OCI-LY1 (cell line): Measurements from ENCODE around the gene INSRR.

Experiments
- H2AFZ ChIP-seq: fragments of 200-600 bp; sonication (generic), shearing (Covaris generic); 2 replicates; pipeline ENCODE4 v1.6.0; 2014; ENCODE audit warnings: antibody characterized with exemption, mild to moderate bottlenecking, low read length
- H3F3A ChIP-seq: fragments of 200-600 bp; sonication (generic), shearing (Covaris generic); 2 replicates; pipeline ENCODE4 v1.6.0; 2014; ENCODE audit warnings: mild to moderate bottlenecking, antibody characterized with exemption, low read length, moderate library complexity; ENCODE audit not compliant: insufficient read depth
- H3K27ac ChIP-seq: fragments of 200-600 bp; sonication (generic); 2 replicates; pipeline ENCODE4 v1.5.1; 2014; ENCODE audit warnings: low read length, mixed run types, mild to moderate bottlenecking, low read depth; ENCODE audit not compliant: poor library complexity, severe bottlenecking
- H3K27me3 ChIP-seq: fragments of 200-600 bp; sonication (generic); 2 replicates; pipeline ENCODE4 v1.6.0; 2014; ENCODE audit warnings: antibody characterized with exemption, mild to moderate bottlenecking, low read length, moderate library complexity; ENCODE audit not compliant: insufficient read depth
- H3K36me3 ChIP-seq: fragments of 200-600 bp; sonication (generic); 2 replicates; pipeline ENCODE4 v1.6.1; 2014; ENCODE audit warnings: mild to moderate bottlenecking, antibody characterized with exemption, low read length, moderate library complexity, mixed read lengths; ENCODE audit not compliant: insufficient read depth
- H3K4me1 ChIP-seq: fragments of 200-600 bp; sonication (generic); 2 replicates; pipeline ENCODE4 v1.5.1; 2014; ENCODE audit warnings: mild to moderate bottlenecking, low read length, moderate library complexity; ENCODE audit not compliant: insufficient read depth, severe bottlenecking
- H3K4me2 ChIP-seq: fragments of 200-600 bp; sonication (generic), shearing (Covaris generic); 2 replicates; pipeline ENCODE4 v1.6.1; 2014; ENCODE audit warnings: low read length
- H3K4me3 ChIP-seq: fragments of 200-600 bp; sonication (generic); 2 replicates; pipeline ENCODE4 v1.5.1; 2014; ENCODE audit warnings: low read length, low read depth, mild to moderate bottlenecking, mixed read lengths; ENCODE audit not compliant: poor library complexity, severe bottlenecking
- H3K79me2 ChIP-seq: fragments of 200-600 bp; shearing (Covaris generic); 2 replicates; pipeline ENCODE4 v1.6.1; 2016; ENCODE audit warnings: mixed run types, low read length, mixed read lengths; ENCODE audit not compliant: insufficient read depth
- H3K9ac ChIP-seq: fragments of 200-600 bp; sonication (generic), shearing (Covaris generic); 2 replicates; pipeline ENCODE4 v1.6.1; 2014; ENCODE audit warnings: mild to moderate bottlenecking, low read length, mixed read lengths
- H3K9me2 ChIP-seq: fragments of 200-600 bp; sonication (generic), shearing (Covaris generic); 2 replicates; pipeline ENCODE4 v1.6.1; 2014; ENCODE audit warnings: low read depth, mild to moderate bottlenecking, low read length, mixed read lengths
- H3K9me3 ChIP-seq: fragments of 200-600 bp; shearing (Covaris generic); 2 replicates; pipeline ENCODE4 v1.6.1; 2014; ENCODE audit warnings: low read length, mixed read lengths
- H4K20me1 ChIP-seq: fragments of 200-600 bp; sonication (generic), shearing (Covaris generic); 2 replicates; pipeline ENCODE4 v1.6.0; 2016; ENCODE audit warnings: mild to moderate bottlenecking, low read length; ENCODE audit not compliant: insufficient read depth
- EZH2 ChIP-seq: fragments of 200-600 bp; sonication (generic), shearing (Covaris generic); IDR thresholded peaks from 2 replicates; pipeline ENCODE4 v1.8.0; 2017; ENCODE audit warnings: borderline replicate concordance, mixed run types, mild to moderate bottlenecking, antibody characterized with exemption, low read length, moderate library complexity, mixed read lengths
- TF ChIP-seq, protein P1 (sequence below): fragments of 200-600 bp; sonication (generic), shearing (Covaris generic); IDR thresholded peaks from 2 replicates; pipeline ENCODE4 v1.5.1; 2017; ENCODE audit warnings: mild to moderate bottlenecking, antibody characterized with exemption, low read length, moderate library complexity, mixed read lengths

INSRR gene

GRCh38 chr1:156880473-156880872 lies 21.6 kb upstream of the INSRR start:
- Histone ChIP-seq H2AFZ (no peak overlapping the region), H3K9me2 (no peaks in the 10 kb centered on the region), H3K4me2 (no peak overlapping the region), H3K4me3 (no peak overlapping the region), H4K20me1 (no peaks in the 10 kb centered on the region), H3K79me2 (no peaks in the 10 kb centered on the region), H3K4me1 (no peaks in the 10 kb centered on the region), H3K9ac (no peak overlapping the region), H3K27me3 (0 out of 2 replicates have a peak, but pooled peaks cover 7% of the 10 kb centered on the region), H3F3A (no peaks in the 10 kb centered on the region), H3K27ac (no peak overlapping the region), H3K9me3 (no peaks in the 10 kb centered on the region), H3K36me3 (no peaks in the 10 kb centered on the region)
- no peak for TF ChIP-seq EZH2
- TF ChIP-seq, protein P1, sequence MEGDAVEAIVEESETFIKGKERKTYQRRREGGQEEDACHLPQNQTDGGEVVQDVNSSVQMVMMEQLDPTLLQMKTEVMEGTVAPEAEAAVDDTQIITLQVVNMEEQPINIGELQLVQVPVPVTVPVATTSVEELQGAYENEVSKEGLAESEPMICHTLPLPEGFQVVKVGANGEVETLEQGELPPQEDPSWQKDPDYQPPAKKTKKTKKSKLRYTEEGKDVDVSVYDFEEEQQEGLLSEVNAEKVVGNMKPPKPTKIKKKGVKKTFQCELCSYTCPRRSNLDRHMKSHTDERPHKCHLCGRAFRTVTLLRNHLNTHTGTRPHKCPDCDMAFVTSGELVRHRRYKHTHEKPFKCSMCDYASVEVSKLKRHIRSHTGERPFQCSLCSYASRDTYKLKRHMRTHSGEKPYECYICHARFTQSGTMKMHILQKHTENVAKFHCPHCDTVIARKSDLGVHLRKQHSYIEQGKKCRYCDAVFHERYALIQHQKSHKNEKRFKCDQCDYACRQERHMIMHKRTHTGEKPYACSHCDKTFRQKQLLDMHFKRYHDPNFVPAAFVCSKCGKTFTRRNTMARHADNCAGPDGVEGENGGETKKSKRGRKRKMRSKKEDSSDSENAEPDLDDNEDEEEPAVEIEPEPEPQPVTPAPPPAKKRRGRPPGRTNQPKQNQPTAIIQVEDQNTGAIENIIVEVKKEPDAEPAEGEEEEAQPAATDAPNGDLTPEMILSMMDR = no peak

DNA sequence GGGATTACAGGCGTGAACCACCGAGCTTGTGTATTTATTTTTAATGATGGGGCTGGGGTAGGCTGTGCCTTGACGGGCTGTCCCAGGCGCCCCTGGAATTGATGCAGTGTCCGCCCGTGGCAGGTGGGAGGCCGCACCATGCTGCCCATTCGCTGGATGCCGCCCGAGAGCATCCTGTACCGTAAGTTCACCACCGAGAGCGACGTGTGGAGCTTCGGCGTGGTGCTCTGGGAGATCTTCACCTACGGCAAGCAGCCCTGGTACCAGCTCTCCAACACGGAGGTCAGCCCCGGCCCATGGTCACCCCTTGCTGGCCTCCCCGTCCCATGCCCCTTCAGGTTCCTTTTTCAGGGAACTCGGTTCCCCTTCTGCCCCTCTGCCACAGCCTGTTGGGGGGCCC lies 21.0 kb upstream of the INSRR start:
- H3F3A ChIP-seq = no peaks in the 10 kb centered on the region
- H3K27me3 ChIP-seq = 0 out of 2 replicates have a peak, but pooled peaks cover 7% of the 10 kb centered on the region
- no peaks in the 10 kb centered on the region for H3K79me2 ChIP-seq
- no peak overlapping the region for H2AFZ ChIP-seq
- H3K9me2 ChIP-seq = no peaks in the 10 kb centered on the region
- no peaks in the 10 kb centered on the region for H3K4me1 ChIP-seq
- H3K27ac ChIP-seq = no peak overlapping the region
- no peaks in the 10 kb centered on the region for H4K20me1 ChIP-seq
- no peak overlapping the region for H3K9ac ChIP-seq
- H3K4me2 ChIP-seq = no peak overlapping the region
- H3K9me3 ChIP-seq = no peaks in the 10 kb centered on the region
- no peak overlapping the region for H3K4me3 ChIP-seq
- TF ChIP-seq EZH2 = no peak
- TF ChIP-seq, protein P1 = no peak
- no peaks in the 10 kb centered on the region for H3K36me3 ChIP-seq

GRCh38 chr1:156877433-156878170 lies 18.7 kb upstream of the INSRR start:
- H3K9ac ChIP-seq = no peak overlapping the region
- H2AFZ ChIP-seq = no peak overlapping the region

More at GRCh38 chr1:156877433-156878170, 18.7 kb upstream of the INSRR start:
- Histone ChIP-seq H3K4me1 (no peaks in the 10 kb centered on the region), H3K36me3 (no peaks in the 10 kb centered on the region), H3K27ac (no peak overlapping the region), H3K27me3 (peaks cover 3% of the 10 kb centered on the region; the same call in 1 of the 2 replicates), H3K4me3 (no peak overlapping the region), H3K79me2 (no peaks in the 10 kb centered on the region), H3K4me2 (no peak overlapping the region), H3K9me2 (no peaks in the 10 kb centered on the region), H3F3A (no peaks in the 10 kb centered on the region), H4K20me1 (no peaks in the 10 kb centered on the region), H3K9me3 (no peaks in the 10 kb centered on the region)
- TF ChIP-seq, protein P1 = no peak
- no peak for TF ChIP-seq EZH2
